GM19395 (cell line): ENCODE data around the gene WDFY3.

Experiments used
- ATAC-seq: cut with Tn5 transposase; IDR thresholded peaks from one replicate; pipeline ENCODE4 v1.9.1; 2021; ENCODE audit warnings: mild to moderate bottlenecking, moderate library complexity; ENCODE audit not compliant: unreplicated experiment

The WDFY3 gene

DNA sequence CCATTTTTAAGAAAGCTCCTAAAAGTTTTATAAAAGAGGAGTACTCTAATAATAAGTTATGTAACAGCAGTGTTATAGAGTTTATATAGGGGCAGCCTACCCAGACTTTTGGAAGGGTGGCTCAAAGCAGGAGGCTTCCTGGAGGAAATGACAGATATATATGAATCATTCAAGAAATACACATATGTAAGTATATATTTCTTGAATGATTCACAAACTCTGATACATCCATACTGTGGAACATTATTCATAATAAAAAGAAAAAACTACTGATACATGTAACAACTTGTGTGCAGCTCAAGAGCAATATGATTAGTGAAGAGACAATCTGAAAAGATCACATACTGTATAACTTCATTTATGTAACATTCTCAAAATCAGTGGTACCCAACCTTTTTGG lies 166.2 kb downstream of the WDFY3 start:
- no peak for ATAC-seq

DNA sequence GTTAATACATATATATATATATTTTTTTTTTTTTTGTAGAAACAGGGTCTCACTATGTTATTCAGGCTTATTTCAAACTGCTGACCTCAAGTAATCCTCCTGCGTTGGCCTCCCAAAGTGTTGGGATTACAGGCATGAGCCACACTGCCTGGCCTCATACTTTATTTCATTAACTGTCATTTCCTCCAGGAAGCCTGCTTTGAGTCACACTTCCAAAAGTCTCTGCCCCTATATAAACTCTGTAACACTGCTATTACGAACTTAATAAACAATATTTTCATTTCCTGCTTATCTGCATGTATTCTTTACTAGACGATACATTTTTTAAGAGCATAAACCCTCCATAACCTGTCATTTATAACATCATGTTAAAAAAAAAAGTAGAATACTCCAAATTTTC lies 167.2 kb downstream of the WDFY3 start:
- no peak for ATAC-seq

DNA sequence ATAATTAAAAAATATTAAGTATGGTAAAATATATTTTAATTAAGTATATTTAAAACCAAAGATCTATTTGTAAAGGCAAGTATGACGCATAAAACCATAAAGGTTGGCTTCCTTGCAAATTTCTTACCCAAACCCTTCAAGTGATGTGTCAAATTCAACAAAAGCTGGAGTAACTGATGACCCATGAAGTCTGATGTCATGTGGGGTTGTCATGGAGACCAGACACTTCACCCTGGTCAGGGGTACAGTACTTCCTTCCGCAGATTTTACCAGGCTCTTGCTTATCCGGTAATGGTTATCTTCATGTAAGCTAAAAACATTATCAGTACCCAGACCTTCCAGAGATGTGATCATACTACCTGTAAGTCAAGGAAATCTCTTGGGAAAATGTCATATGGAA lies 170.1 kb downstream of the WDFY3 start:
- ATAC-seq: no peak

DNA sequence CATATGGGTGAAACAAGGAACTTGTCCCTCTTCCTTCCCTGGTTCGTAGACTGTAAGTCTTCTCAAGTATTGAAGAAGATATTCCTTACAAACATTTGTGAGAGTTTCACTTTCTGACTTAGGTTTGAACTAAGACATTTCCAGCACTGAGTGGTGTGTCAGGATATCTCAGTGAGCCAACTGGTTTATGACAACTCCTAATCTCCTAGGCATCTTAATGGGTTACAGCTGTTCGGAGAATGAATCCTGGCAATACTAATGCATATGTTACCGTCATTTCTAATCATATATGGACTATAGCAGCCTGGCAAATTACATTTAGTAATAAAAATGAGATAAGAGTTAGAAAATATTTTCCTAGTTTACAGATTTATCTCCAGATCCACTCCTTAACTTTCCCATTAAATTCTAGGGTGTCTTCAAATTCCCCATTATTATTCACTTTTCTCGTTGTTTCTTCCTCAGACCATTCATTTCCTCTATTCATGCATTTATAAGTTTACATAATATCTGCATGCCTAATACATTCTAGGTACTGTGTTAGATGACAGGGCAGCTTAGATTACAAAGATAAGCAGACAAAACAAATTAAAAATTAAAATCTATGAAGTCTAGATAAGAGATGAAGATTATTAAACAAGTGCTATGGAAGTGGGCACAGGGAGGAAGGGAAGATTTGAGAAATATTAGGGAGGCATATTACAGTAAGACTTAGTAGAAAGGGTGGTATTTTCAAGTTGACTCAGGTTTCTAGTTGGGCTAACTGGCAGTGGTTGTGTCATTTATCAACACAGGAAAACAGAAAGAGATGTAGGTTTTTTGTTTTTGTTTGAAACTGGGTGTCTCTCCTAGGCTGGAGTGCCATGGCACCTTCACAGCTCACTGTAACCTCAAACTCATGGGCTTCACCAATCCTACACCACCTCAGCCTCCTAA lies 173.9 kb downstream of the WDFY3 start:
- ATAC-seq: no peak

DNA sequence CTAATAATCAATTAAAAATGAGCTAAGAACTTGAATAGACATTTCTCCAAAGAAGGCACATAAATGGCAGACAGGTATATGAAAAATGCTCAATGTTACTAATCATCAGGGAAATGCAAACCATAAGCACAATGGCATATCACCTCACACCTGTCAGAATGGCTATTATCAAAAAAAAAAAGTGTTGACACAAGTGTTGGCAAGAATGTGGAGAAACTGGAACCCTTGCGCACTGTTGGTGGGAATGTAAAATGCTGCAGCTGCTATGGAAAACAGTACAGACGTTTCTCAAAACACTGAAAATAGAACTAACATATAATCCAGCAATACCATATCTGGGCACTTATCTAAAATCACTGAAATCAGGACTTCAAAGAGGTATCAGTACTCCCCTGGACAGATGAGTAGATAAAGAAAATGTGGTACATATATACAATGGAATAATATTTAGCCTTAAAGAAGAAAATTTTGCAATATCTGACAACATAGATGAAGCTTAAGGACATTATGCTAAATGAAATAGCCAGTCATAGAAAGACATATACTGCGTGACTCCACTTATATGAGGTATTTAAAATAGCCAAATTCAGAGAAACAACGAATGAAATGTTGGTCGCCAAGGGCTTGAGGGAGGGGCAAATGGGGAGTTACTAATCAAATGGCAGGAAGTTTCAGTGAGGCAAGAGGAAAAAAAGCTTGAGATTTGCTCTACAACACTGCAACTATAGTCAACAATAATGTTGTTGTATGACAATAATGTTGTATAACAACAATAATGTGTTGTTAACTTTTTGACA lies 175.5 kb downstream of the WDFY3 start:
- ATAC-seq: no peak

DNA sequence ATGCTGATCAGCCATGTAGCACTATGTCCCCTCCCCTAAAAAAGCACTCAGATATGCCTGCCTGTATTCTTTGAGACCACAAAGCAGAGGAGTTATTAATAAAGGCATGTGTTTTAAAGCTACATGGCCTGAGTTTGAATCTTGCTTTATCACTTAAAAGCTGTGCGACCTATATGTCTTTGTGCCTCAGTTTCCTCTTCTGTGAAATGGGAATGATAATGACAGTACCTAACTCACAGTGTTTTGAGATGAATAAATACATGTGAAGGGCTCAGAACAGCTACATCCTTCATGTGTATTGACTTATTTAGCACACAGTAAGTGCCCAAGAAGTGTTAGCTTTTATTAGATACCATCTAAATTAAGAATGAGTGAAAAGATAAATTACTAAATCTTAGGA lies 180.0 kb downstream of the WDFY3 start:
- no peak for ATAC-seq

DNA sequence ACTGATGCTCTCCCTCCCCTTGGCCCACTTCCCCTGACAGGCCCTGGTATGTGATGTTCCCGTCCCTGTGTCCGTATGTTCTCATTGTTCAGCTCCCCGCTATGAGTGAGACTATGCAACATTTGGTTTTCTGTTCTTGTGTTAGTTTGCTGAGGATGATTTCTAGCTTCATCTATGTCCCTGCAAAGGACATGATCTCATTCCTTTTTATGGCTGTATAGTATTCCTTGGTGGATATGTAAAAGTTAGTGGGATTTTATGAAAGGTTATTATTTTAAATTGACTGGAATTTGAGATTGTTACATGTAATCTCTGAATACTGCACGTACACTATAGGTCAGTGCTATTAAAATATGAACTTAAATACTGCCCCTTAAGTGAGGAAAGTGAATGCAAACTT lies 184.0 kb downstream of the WDFY3 start:
- ATAC-seq: no peak

DNA sequence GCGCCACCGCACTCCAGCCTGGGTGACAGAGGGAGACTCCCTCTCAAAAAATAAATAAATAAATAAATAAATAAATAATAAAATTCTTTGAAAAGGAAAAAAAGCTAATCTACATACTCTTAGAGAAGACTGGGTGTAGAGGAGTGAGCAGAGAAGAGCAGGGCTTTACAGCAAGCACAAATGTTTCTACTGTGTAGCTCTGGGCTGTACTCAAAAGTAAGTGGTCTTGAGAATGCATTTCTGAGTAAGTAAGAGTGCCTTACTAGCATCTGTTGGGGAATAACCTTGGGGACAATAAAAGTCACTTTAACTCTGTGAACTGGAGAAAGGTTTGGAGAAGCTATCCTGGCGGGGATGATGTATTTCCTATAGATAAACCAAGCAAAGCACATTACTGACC lies 185.8 kb downstream of the WDFY3 start:
- no peak for ATAC-seq

DNA sequence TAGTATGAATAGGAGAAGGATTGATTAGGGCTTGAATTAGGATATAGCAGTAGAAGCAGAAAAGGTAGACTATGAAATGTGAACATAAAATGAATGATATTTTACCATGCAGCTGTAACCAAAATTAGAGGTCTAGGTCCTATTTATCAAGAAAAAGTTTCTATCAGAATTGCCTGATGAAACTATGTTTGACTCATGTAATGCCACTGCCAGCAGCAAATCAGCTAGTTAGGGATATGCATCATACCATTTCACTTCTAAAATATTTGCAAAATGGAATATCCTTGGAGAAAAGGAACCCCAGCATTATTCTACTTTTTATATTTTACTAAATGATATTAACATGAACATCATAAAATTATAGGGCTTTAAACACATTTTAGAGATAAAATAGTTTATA lies 188.4 kb downstream of the WDFY3 start:
- ATAC-seq: no peak

DNA sequence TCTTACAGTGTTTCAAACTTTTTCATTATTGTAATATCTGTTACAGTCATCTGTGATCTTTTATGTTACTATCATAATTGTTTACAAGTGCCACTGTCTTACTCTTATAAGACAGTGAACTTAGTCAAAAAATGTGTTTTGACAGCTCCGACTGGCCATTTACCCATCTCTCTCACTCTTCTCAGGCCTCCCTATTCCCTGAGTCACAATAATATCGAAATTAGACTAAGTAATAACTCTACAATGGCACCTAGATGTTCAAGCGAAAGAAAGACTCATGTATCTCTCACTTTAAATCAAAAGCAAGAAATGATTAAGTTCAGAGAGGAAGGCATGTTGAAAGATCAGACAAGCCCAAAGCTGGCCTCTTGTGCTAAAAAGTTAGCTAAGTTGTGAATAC lies 199.3 kb downstream of the WDFY3 start:
- no peak for ATAC-seq

DNA sequence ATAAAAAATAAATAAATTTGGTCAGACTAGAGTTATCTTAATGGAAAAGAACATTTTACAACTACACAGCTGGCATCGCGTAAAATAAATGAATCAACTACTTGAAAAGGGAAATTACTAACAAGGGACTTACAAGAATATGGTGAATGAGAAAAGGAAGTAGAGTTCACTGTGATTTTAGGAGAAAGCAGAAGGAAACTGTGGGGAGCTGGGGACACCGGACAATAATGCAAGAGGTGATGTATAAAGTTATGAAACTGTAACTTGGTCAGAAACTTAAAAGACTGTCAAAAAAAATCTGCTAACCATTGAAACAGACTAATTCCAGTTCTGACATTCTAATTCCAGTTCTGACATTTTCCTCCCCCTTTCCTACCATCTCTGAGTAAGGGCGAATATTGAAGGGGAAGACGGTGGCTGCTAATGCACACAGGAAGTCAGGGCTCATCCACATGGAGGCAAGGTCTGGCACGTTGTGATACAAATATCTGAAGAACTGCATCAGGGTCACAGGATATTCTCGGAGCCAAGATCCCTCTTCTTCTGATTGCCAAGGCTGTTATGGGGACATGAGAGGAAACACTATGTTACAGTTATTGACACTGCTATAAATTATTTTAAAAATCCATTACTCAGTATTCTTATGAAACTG lies 213.0 kb downstream of the WDFY3 start:
- ATAC-seq: no peak

DNA sequence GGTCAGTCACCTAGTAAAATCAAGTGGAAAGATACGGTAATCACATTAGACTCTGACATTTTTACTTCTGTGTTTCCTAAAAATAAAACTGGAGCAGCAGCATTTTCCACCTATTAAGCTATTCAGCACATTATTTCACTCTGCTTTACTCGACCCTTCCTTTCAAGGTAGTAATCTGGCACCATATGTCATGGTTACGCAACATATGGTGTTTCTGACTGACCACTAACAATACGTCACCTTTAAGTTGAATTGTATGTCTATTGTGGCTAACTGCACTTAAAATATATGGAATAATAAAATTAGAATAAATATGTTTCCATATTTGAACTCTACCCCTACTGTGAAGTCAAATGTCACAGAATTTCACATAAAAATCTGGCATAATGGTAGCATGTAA lies 214.8 kb downstream of the WDFY3 start:
- no peak for ATAC-seq

DNA sequence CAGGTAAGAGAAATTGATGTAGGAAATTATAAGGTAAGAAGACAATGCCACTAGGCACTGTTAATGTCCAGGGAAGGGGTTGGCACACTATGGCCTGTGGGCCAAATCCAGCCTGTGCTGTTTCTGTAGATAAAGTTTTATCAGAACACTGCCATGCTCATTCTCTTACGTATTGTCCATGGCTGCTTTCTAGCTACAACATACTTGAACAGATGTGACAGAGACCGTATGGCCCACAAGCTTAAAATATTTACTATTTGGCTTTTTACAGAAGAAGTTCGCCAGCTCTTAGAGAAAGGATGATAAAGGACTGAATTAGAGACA lies 215.6 kb downstream of the WDFY3 start:
- ATAC-seq: no peak

DNA sequence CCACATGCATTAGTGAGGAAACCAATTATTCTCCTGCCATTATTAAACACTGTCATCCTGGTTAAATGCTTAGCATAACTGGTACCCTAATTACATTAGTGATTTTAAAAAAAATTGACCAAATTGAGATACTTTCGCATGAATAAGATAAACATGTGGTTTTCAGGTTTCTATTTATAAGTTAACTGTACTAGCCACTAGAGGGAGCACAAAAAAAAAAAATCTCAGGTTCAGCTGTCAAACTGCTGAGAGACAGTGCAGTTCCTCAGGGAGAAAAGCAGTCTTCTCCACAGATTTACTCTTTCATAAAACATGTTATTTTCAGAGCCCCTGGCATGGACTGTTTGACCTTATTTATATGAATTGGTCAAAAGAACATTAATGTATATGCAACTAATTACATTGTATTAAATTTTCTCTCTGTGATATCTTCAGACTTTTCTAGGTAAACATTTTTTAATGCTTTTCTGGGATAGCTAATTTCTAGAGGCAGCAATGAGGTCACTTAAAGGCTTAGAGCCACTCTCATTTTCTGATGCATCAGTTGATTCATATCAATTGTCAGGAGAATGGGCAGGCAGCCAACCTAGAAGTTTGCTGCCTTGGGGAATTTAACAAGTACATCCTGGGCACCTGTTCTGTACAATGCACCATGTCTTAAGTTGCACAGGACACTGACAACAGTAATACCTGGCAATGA lies 216.1 kb downstream of the WDFY3 start:
- ATAC-seq: peak; percentile 79

DNA sequence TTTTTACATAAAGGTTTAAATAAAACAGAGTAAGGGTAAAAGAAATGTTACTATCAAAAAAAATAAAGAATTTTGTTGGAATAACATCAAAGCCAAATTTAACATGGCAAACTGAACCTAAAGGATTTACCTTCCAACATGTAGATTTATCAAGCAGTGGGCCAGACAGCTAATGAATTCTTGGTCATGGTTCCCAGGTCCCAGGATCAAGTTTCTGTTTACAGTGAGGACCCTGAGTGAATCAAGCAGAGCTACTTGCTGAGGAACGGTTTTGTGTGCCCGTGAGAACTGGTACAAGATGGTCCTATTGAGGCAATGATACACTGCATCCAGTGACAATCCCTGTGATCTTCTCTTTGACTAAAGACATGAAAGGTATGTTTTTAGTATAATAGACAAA lies 226.4 kb downstream of the WDFY3 start:
- no peak for ATAC-seq

DNA sequence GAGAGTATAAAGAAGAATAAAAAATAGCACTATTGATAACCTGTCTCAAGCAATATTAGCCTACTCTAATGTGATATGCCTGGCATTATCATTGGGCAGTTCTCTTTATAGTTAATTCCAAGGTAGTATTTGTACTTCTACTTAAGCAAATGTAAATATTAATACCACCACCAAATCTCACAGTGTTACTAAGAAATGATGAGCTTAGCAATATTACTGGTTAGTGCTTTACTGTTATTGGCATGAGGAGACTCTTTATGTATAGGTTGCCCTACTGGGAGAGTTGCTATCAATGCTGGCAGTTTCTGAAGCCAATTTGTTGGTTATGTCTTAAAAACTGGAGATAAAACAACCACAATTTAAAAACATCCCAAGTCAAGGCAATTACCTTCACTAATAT lies 227.9 kb downstream of the WDFY3 start:
- no peak for ATAC-seq

DNA sequence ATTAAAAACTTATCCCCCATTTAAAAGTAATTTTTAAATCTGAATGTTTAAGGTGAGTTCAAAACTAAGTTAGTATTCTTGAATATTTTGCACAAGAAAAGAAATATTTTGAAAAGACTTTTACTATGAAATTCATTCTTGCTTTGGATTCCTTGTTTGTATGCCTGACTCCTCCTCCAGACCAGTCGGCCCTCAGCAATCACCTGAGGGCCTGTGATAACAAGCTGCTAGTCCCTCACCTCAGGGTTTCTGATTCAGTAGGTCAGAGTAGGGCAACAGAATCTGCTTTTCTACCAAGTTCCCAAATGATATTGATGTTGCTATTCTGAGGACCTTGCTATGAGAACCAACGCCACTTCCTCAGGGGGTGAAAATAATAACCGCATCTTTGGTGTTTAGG lies 228.8 kb downstream of the WDFY3 start:
- no peak for ATAC-seq

DNA sequence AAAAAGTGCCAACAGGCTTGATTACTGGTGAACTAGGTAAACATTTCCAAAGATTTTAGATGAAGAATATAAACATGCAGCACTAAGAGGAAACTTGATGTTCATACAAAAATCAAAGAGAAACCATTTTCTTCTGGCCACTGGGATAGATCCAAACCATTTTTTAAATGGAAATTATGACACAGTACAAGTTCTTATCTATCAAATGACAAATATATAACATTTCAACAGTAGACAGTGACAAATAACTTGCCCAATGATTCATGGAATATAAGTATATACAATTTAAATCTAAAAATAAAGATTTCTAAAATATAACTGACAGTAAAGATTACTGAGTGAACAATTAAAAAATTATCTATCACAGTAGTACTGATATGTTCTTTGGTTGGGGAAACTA lies 232.5 kb downstream of the WDFY3 start:
- no peak for ATAC-seq

DNA sequence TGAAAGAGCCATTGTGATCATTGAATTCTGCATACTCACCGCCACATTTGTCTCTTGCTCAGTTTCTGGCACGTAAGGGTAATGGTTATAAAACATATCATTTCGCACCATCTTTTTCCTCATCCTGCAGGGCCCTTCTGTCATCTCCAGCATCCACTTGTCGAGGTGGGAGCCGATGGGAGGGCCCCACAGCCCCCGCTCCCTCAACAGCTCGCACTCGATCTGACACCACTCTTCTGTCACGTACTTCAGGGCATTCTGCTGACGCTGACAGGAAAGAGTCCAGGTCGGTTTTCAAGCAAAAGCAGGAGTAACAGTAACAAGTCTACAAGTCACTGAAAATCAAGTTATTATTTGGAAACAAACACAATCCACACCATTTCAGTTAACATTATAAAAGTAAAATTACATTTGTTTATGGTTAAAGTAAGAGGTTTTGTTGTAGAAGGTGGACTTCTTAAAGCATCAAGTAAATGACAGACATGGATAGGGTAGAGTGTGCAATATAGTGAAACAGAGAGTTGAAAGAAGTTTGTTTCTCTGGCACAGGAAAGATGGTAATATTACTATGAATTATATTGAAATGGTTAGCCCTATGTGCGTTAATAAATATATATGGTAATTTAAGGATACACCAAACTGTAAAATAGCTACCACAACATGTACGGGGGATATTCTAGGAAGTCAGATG lies 233.0 kb downstream of the WDFY3 start:
- ATAC-seq: no peak

DNA sequence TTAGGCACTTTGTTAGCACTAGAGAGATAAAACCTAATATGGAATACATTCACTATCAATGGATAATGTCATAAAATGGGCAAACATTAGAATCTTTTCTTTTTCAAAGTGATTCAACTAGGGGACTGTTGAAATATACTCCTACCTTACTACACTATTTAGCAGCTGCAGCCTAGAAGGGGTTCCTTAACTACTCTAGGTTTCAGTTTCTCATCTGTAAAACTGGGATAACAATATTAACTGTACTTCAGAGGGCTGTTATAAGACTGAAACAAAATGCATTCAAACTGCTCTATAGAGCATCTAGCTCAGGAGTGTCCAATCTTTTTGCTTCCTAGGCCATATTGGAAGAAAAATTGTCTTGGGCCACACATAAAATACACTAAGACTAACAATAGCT lies 236.1 kb downstream of the WDFY3 start:
- no peak for ATAC-seq

DNA sequence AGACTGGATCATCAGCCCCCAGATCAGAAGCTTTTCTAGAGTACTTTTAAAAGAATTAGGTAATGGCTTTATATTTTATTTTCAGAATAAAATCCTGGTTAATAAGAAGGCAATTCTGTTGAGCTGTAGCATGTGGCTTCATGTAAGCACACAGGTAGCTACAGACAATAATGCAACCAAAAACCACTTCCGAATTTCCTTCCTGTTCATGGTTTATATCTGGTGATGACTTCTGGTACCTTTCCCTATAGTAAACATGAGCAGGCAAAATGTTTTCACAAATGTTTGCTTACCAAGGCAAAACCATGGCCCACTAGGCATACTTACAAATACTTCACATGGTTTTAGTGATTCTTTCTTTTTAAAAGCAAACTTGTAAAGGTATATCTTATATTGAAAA lies 239.0 kb downstream of the WDFY3 start:
- no peak for ATAC-seq
